Sigmoid colon (tissue), 4 donors: Measurements from ENCODE around the gene FLOT2.

Experiments used
- CTCF ChIP-seq, 4 experiments: fragments of 450-650 bp in 3 of 4; fragments of 200-600 bp in 1 of 4; IDR thresholded peaks; one replicate each; pipeline ENCODE4 v1.5.1; 2016 to 2019; ENCODE audit warnings: antibody characterized with exemption in 4 of 4, mild to moderate bottlenecking in 3 of 4, moderate library complexity in 2 of 4
- EP300 ChIP-seq, 4 donors: sonication (generic); formaldehyde crosslinking; IDR thresholded peaks; one replicate each; pipeline ENCODE4 v1.6.1; 2017; ENCODE audit warnings: antibody characterized with exemption in 4 of 4
- POLR2A ChIP-seq, 2 donors: fragments of 450-650 bp; IDR thresholded peaks; one replicate each; pipeline ENCODE4 v1.6.1; 2016; ENCODE audit warnings: antibody characterized with exemption in 2 of 2, mild to moderate bottlenecking in 2 of 2, moderate library complexity in 2 of 2
- POLR2AphosphoS5 ChIP-seq, 4 donors: sonication (generic); formaldehyde crosslinking; IDR thresholded peaks; one replicate each; pipeline ENCODE4 v1.6.1; 2017; ENCODE audit warnings: antibody characterized with exemption in 4 of 4

GRCh38 chr17:28935744-28936460, 38.4 kb upstream of the FLOT2 start:
- TF ChIP-seq CTCF (IDR thresholded peaks at IDR 0.05) (no peak), EP300 (IDR thresholded peaks at IDR 0.05) (no peak), POLR2A (IDR thresholded peaks at IDR 0.05) (no peak), POLR2AphosphoS5 (IDR thresholded peaks at IDR 0.05) (no peak)
